Erythroblast (primary cell): ENCODE results near the gene C1orf141.

Source experiments
- GATA1 ChIP-seq: IDR thresholded peaks from 2 replicates; pipeline ENCODE4 v1.6.1; 2011; ENCODE audit warnings: low read depth, mild to moderate bottlenecking, control low read depth, low read length, moderate library complexity
- POLR2A ChIP-seq: IDR thresholded peaks from 2 replicates; pipeline ENCODE4 v1.6.1; 2011; ENCODE audit warnings: mild to moderate bottlenecking, low read length

GRCh38 chr1:67053785-67054772 lies 80.7 kb downstream of the C1orf141 start, which contains the start of gene SLC35D1:
- peak; percentile 69 for TF ChIP-seq POLR2A
- no peak for TF ChIP-seq GATA1
